Right lobe of liver (tissue), 6 donors: Measurements from ENCODE around the gene PNN. TPM values are rescaled to one million over a fixed set of nuclear protein-coding genes. Genes with fewer than 3 reads are reported as not detected.
"Not testable (repeated sequence)": the region's sequence is repeated elsewhere in the genome, so short reads cannot be mapped to it uniquely, and the experiment has no call there.

Experiments used
- ATAC-seq, 4 donors: fragments of 200-7000 bp; cut with Tn5 transposase; one replicate each; pipeline ENCODE4 v1.9.1; 2020; ENCODE audit warnings: mild to moderate bottlenecking in 4 of 4, moderate library complexity in 4 of 4
- DNase-seq, 3 donors: peaks; one replicate each; pipeline ENCODE4 v3.0.0-alpha.2; 2020
- H3K27ac ChIP-seq, 3 donors: fragments of 200-600 bp; one replicate each; pipeline ENCODE4 v1.8.0; 2022
- H3K27me3 ChIP-seq, 2 donors: fragments of 200-600 bp; one replicate each; pipeline ENCODE4 v1.8.0; 2022
- H3K36me3 ChIP-seq, 4 donors: fragments of 200-600 bp; sonication (generic) in 1 of 4; one replicate each; pipeline versions ENCODE4 v1.5.1 to v1.8.0; 2017 to 2022; ENCODE audit warnings: control low read depth in 1 of 4
- H3K4me1 ChIP-seq, 4 donors: fragments of 200-600 bp; sonication (generic) in 1 of 4; one replicate each; pipeline versions ENCODE4 v1.5.1 to v1.8.0; 2017 to 2022; ENCODE audit warnings: control low read depth in 1 of 4
- H3K4me3 ChIP-seq, 3 donors: fragments of 200-600 bp; one replicate each; pipeline ENCODE4 v1.8.0; 2022
- H3K9me3 ChIP-seq, 4 donors: fragments of 200-600 bp; sonication (generic) in 1 of 4; one replicate each; pipeline versions ENCODE4 v1.5.1 to v1.8.0; 2017 to 2022; ENCODE audit warnings: control low read depth in 1 of 4
- CTCF ChIP-seq, 4 donors: fragments of 200-600 bp in 3 of 4; fragments of 450-650 bp in 1 of 4; IDR thresholded peaks; one replicate each; pipeline versions ENCODE4 v1.5.1 to v1.8.0; 2016 to 2022; ENCODE audit warnings: antibody characterized with exemption in 4 of 4, mild to moderate bottlenecking in 2 of 4
- POLR2A ChIP-seq: fragments of 450-650 bp; IDR thresholded peaks from one replicate; pipeline ENCODE4 v1.6.1; 2017; ENCODE audit warnings: antibody characterized with exemption, mild to moderate bottlenecking
- WGBS: methylation state at CpG from one replicate; pipeline ENCODE4 v1.1.6; 2018; ENCODE audit warnings: low coverage, low lambda C conversion rate; ENCODE audit not compliant: insufficient coverage; ENCODE audit errors: missing lambda C conversion rate; 5-methylcytosine and 5-hydroxymethylcytosine counted together
- intact Hi-C, 2 donors: fragments of 100-400 bp; cut with DNase I; formaldehyde crosslinking; loops; one replicate each; pipeline versions ENCODE4 v1.11.2 to v1.14.1; 2022
- total RNA-seq, 6 experiments: library from RNA; depleted of rRNA in 2 of 6; stranded (reverse); fragments of >200 nt in 2 of 6; fragmentation: NEBNext Ultra II Directional in 3 of 6; extraction: Animal tissue kit (Norgen Biotek cat#: 25700) in 3 of 6; gene quantifications; one replicate each; pipeline versions ENCODE4 v1.1.0 to v1.2.4, GENCODE V29; 2016 to 2023
- donor health status: DM: no; HTN: yes; CAD: no.
- donor health status: DM: no; HTN: no; CAD: no.
- donor health status: DM: no; HTN: no; CAD: no.
- donor health status: DM: no; HTN: yes; CAD: no.
- donor health status: DM: no; HTN: yes; CAD: no.

Gene PNN
- total RNA-seq, 6 experiments from 2014 or later: 12.2 to 42.0 (median 23.8) TPM

GRCh38 chr14:39160494-39160893, 14.6 kb upstream of the PNN start:
- no peak for ATAC-seq
- peaks cover 0 to 33% (median 15%) of the 10 kb centered on the region in 4 donors for H3K36me3 ChIP-seq
- intact Hi-C loops: no loop called here

GRCh38 chr14:39167797-39168320, 7.2 kb upstream of the PNN start:
- peaks cover 0 to 15% (median 0%) of the 10 kb centered on the region in 4 donors for H3K36me3 ChIP-seq
- peaks cover 0 to 28% (median 12%) of the 10 kb centered on the region in 4 donors for H3K4me1 ChIP-seq
- ATAC-seq, H3K9me3 ChIP-seq, H3K4me3 ChIP-seq, H3K27ac ChIP-seq, intact Hi-C loops, H3K27me3 ChIP-seq, DNase-seq: not testable (repeated sequence)
- WGBS: 65% methylated on average over 8 of the region's 10 CpGs

More at GRCh38 chr14:39160494-39160893, 14.6 kb upstream of the PNN start:
- no peaks in the 10 kb centered on the region for H3K27me3 ChIP-seq
- H3K4me1 ChIP-seq: peaks cover 0 to 18% (median 6%) of the 10 kb centered on the region in 4 donors
- DNase-seq: no peak
- H3K9me3 ChIP-seq: no peaks in the 10 kb centered on the region
- 91% methylated on average over 1 of the region's 1 CpG for WGBS
- H3K4me3 ChIP-seq: no peak overlapping the region
- TF ChIP-seq POLR2A: no peak
- TF ChIP-seq CTCF (IDR thresholded peaks at IDR 0.05): no peak
- no peak overlapping the region for H3K27ac ChIP-seq

GRCh38 chr14:39168591-39168990, 6.5 kb upstream of the PNN start:
- WGBS: 58% methylated on average over 4 of the region's 4 CpGs
- ATAC-seq (no peak), DNase-seq (no peak)
- no peaks in the 10 kb centered on the region for H3K27me3 ChIP-seq
- H3K27ac ChIP-seq: no peak overlapping the region
- peaks cover 0 to 14% (median 0%) of the 10 kb centered on the region in 4 donors for H3K36me3 ChIP-seq
- TF ChIP-seq POLR2A (no peak), CTCF (IDR thresholded peaks at IDR 0.05) (no peak)
- H3K4me3 ChIP-seq: peak overlapping the region; percentile 55 to 84 (median 69)
- no peaks in the 10 kb centered on the region for H3K9me3 ChIP-seq
- peaks cover 0 to 28% (median 12%) of the 10 kb centered on the region in 4 donors for H3K4me1 ChIP-seq
- intact Hi-C loops: no loop called here

- TF ChIP-seq CTCF (IDR thresholded peaks at IDR 0.05) (no peak), POLR2A (no peak)
- ATAC-seq (peak; percentile 51 to 60 (median 58)), DNase-seq (no peak)
- intact Hi-C loops: no loop called here
- Histone ChIP-seq H3K27ac (peak overlapping the region; percentile 94 to 96 (median 96)), H3K27me3 (no peaks in the 10 kb centered on the region), H3K4me1 (peaks cover 0 to 34% (median 12%) of the 10 kb centered on the region in 4 donors), H3K4me3 (peak overlapping the region; percentile 55 to 84 (median 69)), H3K9me3 (no peaks in the 10 kb centered on the region), H3K36me3 (peaks cover 0 to 9% (median 0%) of the 10 kb centered on the region in 4 donors)
- WGBS: 0% methylated on average over 7 of the region's 7 CpGs
Observed at GRCh38 chr14:39169541-39169900, 5.5 kb upstream of the PNN start.

GRCh38 chr14:39173198-39173597, 1.9 kb upstream of the PNN start:
- Histone ChIP-seq H3K36me3 (peaks cover 5 to 20% (median 14%) of the 10 kb centered on the region in 4 donors), H3K4me3 (no peak overlapping the region), H3K4me1 (peaks cover 0 to 37% (median 21%) of the 10 kb centered on the region in 4 donors), H3K27me3 (no peaks in the 10 kb centered on the region), H3K9me3 (no peaks in the 10 kb centered on the region), H3K27ac (no peak overlapping the region)
- DNase-seq: no peak
- 87% methylated on average over 3 of the region's 3 CpGs for WGBS
- TF ChIP-seq POLR2A (no peak), CTCF (IDR thresholded peaks at IDR 0.05) (no peak)
- intact Hi-C loops: loop anchor here in 1 of 2 donors (10.0 kb wide), 1 partner anchor 102 kb away; no protein-coding TSS in a partner anchor
- ATAC-seq: no peak
